B cell (primary cell): ENCODE measurements around the gene RAB7B. TPM values are rescaled to one million over a fixed set of nuclear protein-coding genes. Genes with fewer than 3 reads are reported as not detected.

ENCODE experiments used
- ATAC-seq: fragments of 200-7000 bp; cut with Tn5 transposase; one replicate; pipeline ENCODE4 v1.10.0; 2021; ENCODE audit warnings: low read depth, mild to moderate bottlenecking, moderate number of reproducible peaks, moderate library complexity
- CTCF ChIA-PET: fragments of 350-600 bp; sonication (Branson Sonifier 250); formaldehyde crosslinking; loops from one replicate; lab custom pipeline; 2021; ENCODE audit warnings: antibody characterized with exemption, inconsistent platforms; lab: Charles Lee
- POLR2A ChIA-PET: fragments of 350-600 bp; sonication (Branson Sonifier 250); formaldehyde crosslinking; loops from one replicate; lab custom pipeline; 2021; ENCODE audit warnings: antibody characterized with exemption; lab: Charles Lee
- DNase-seq: peaks from one replicate; pipeline ENCODE4 v3.0.0; 2013
- H2AFZ ChIP-seq: 2 replicates; pipeline ENCODE4 v1.6.1; 2012; ENCODE audit warnings: mild to moderate bottlenecking, low read depth, low read length; ENCODE audit not compliant: insufficient read depth, poor library complexity, severe bottlenecking
- H3K27ac ChIP-seq, 2 donors: 1 replicate in 1 of 2; 2 replicates in 1 of 2; pipeline ENCODE4 v1.5.1; 2012 to 2013; ENCODE audit warnings: low read length in 2 of 2, mild to moderate bottlenecking in 2 of 2, moderate library complexity in 1 of 2
- H3K27me3 ChIP-seq, 4 experiments: fragments of 200-600 bp in 1 of 4; sonication (generic) in 1 of 4; replicated peaks in 1 of 4; 1 replicate in 2 of 4; 2 replicates in 2 of 4; pipeline versions ENCODE4 v1.6.1 to v1.7.0; 2013 to 2016; ENCODE audit warnings: low read length in 3 of 4, mild to moderate bottlenecking in 2 of 4, mixed read lengths in 1 of 4, moderate library complexity in 1 of 4; ENCODE audit not compliant: insufficient read depth in 4 of 4, control insufficient read depth in 3 of 4; ENCODE audit errors: control extremely low read depth in 1 of 4
- H3K36me3 ChIP-seq, 2 experiments: replicated peaks in 1 of 2; 1 replicate in 1 of 2; 2 replicates in 1 of 2; pipeline versions ENCODE4 v1.6.1 to v1.7.1; 2013; ENCODE audit warnings: low read length in 1 of 2; ENCODE audit not compliant: insufficient read depth in 2 of 2, control insufficient read depth in 1 of 2; ENCODE audit errors: control extremely low read depth in 1 of 2, extremely low read depth in 1 of 2
- H3K4me1 ChIP-seq, 2 donors: fragments of 200-600 bp in 1 of 2; sonication (generic) in 1 of 2; 1 replicate in 1 of 2; 2 replicates in 1 of 2; pipeline versions ENCODE4 v1.5.1 to v1.6.1; 2013 to 2017; ENCODE audit warnings: low read length in 2 of 2; ENCODE audit not compliant: control insufficient read depth in 2 of 2, insufficient read depth in 2 of 2
- H3K4me2 ChIP-seq: replicated peaks from 2 replicates; pipeline ENCODE3; 2012; ENCODE audit warnings: mild to moderate bottlenecking, low read depth, low read length; ENCODE audit not compliant: poor library complexity, severe bottlenecking
- H3K4me3 ChIP-seq, 5 experiments: fragments of 200-600 bp in 1 of 5; sonication (generic) in 1 of 5; 1 replicate in 3 of 5; 2 replicates in 2 of 5; pipeline versions ENCODE4 v1.5.1 to v1.7.0; 2011 to 2016; ENCODE audit warnings: low read length in 4 of 5, mild to moderate bottlenecking in 4 of 5, low read depth in 2 of 5, control low read depth in 1 of 5, moderate library complexity in 1 of 5; ENCODE audit not compliant: insufficient read depth in 1 of 5; ENCODE audit errors: control extremely low read depth in 1 of 5, extremely low read depth in 1 of 5
- H3K79me2 ChIP-seq: fragments of 200-600 bp; sonication (generic); one replicate; pipeline ENCODE4 v1.6.0; 2016; ENCODE audit warnings: low read length; ENCODE audit not compliant: control insufficient read depth, insufficient read depth
- H3K9ac ChIP-seq: fragments of 200-600 bp; sonication (generic); 2 replicates; pipeline ENCODE4 v1.6.1; 2017; ENCODE audit warnings: mild to moderate bottlenecking, low read length, moderate library complexity
- H3K9me3 ChIP-seq, 3 donors: one replicate each; pipeline versions ENCODE4 v1.6.1 to v1.7.1; 2013; ENCODE audit warnings: low read length in 2 of 3; ENCODE audit not compliant: control insufficient read depth in 2 of 3, insufficient read depth in 1 of 3; ENCODE audit errors: control extremely low read depth in 1 of 3
- H4K20me1 ChIP-seq: 2 replicates; pipeline ENCODE4 v1.6.0; 2012; ENCODE audit warnings: mild to moderate bottlenecking, low read length; ENCODE audit not compliant: insufficient read depth, control insufficient read depth, poor library complexity, severe bottlenecking
- H3K27ac Mint-ChIP-seq: one replicate; pipeline ENCODE4 v1.8.0; 2021; ENCODE audit warnings: mixed read lengths
- H3K27me3 Mint-ChIP-seq: one replicate; pipeline ENCODE4 v1.8.0; 2021; ENCODE audit warnings: mixed read lengths
- H3K4me1 Mint-ChIP-seq: one replicate; pipeline ENCODE4 v1.8.0; 2021; ENCODE audit warnings: mixed read lengths
- H3K4me3 Mint-ChIP-seq: one replicate; pipeline ENCODE4 v1.8.0; 2021; ENCODE audit warnings: mixed read lengths
- H3K9me3 Mint-ChIP-seq: one replicate; pipeline ENCODE4 v1.8.0; 2022; ENCODE audit warnings: mixed read lengths; ENCODE audit not compliant: insufficient read depth
- EZH2 ChIP-seq: IDR thresholded peaks from 2 replicates; pipeline ENCODE4 v1.6.1; 2012; ENCODE audit warnings: borderline replicate concordance, low read depth, mild to moderate bottlenecking, moderate library complexity, low read length; ENCODE audit not compliant: insufficient read depth, poor library complexity, severe bottlenecking
- WGBS: methylation state at CpG from one replicate; pipeline ENCODE4 v1.1.5; 2013; ENCODE audit warnings: missing lambda C conversion rate; ENCODE audit not compliant: insufficient coverage; 5-methylcytosine and 5-hydroxymethylcytosine counted together
- intact Hi-C: fragments of 100-400 bp; cut with micrococcal nuclease; formaldehyde crosslinking; loops from one replicate; pipeline ENCODE4 v1.10.0; 2022
- polyA plus RNA-seq: library from polyadenylated mRNA; depleted of rRNA; stranded (reverse); fragments of >200 nt; gene quantifications from 2 replicates; pipeline ENCODE4 v1.2.3, GENCODE V29; 2012
- total RNA-seq, 2 donors: library from RNA; stranded (reverse); fragments of 120-200 nt in 1 of 2; gene quantifications; 1 replicate in 1 of 2; 2 replicates in 1 of 2; pipeline versions ENCODE4 v1.2.3 to v1.2.4, GENCODE V29; 2013 to 2022
- TF ChIP-seq, protein P1 (sequence below): fragments of 200-600 bp; IDR thresholded peaks from one replicate; pipeline ENCODE4 v1.8.0; 2022; ENCODE audit warnings: antibody characterized with exemption, mild to moderate bottlenecking

The RAB7B gene
- total and polyA plus RNA-seq, 2 donors (not counting 1 experiment from before 2014, with no cell fraction given) = not detected

GRCh38 chr1:206048582-206048981 is 45.4 kb upstream of the RAB7B start:
- CTCF ChIA-PET = interaction anchor here (0.6 to 9.1 kb wide), 5 partner anchors 9 to 66 kb away, joined by 3 to 122 read pairs (median 5); no protein-coding TSS in a partner anchor
- peak overlapping the region; percentile 4 for H3K4me2 ChIP-seq
- intact Hi-C loops = no loop called here
- DNase-seq (no peak), ATAC-seq (no peak)
- Mint-ChIP-seq H3K4me3 (peak overlapping the region; percentile 64), H3K27me3 (no peaks in the 10 kb centered on the region), H3K9me3 (no peaks in the 10 kb centered on the region), H3K27ac (peak overlapping the region; percentile 99), H3K4me1 (peaks cover 77% of the 10 kb centered on the region)
- H3K27ac ChIP-seq = peak overlapping the region; percentile 91 to 93
- H3K27me3 ChIP-seq = no peaks in the 10 kb centered on the region
- H3K36me3 ChIP-seq = no peaks in the 10 kb centered on the region
- no peaks in the 10 kb centered on the region for H3K9me3 ChIP-seq
- peaks cover 72 to 76% of the 10 kb centered on the region in 2 donors for H3K4me1 ChIP-seq
- TF ChIP-seq, protein P1, sequence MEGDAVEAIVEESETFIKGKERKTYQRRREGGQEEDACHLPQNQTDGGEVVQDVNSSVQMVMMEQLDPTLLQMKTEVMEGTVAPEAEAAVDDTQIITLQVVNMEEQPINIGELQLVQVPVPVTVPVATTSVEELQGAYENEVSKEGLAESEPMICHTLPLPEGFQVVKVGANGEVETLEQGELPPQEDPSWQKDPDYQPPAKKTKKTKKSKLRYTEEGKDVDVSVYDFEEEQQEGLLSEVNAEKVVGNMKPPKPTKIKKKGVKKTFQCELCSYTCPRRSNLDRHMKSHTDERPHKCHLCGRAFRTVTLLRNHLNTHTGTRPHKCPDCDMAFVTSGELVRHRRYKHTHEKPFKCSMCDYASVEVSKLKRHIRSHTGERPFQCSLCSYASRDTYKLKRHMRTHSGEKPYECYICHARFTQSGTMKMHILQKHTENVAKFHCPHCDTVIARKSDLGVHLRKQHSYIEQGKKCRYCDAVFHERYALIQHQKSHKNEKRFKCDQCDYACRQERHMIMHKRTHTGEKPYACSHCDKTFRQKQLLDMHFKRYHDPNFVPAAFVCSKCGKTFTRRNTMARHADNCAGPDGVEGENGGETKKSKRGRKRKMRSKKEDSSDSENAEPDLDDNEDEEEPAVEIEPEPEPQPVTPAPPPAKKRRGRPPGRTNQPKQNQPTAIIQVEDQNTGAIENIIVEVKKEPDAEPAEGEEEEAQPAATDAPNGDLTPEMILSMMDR = no peak
- TF ChIP-seq EZH2 = no peak
- POLR2A ChIA-PET = no interaction called here
- no peak overlapping the region for H3K4me3 ChIP-seq
- no peaks in the 10 kb centered on the region for H4K20me1 ChIP-seq
- H3K9ac ChIP-seq = no peak overlapping the region
- no peak overlapping the region for H2AFZ ChIP-seq
- peaks cover 15% of the 10 kb centered on the region for H3K79me2 ChIP-seq
- 96% methylated on average over 6 of the region's 6 CpGs for WGBS

GRCh38 chr1:206047271-206047670 is 44.1 kb upstream of the RAB7B start:
- ChIA-PET CTCF (interaction anchor here (1.5 to 9.1 kb wide), 4 partner anchors 11 to 60 kb away, joined by 3 to 122 read pairs (median 24); no protein-coding TSS in a partner anchor), POLR2A (no interaction called here)
- Mint-ChIP-seq H3K4me3 (peak overlapping the region; percentile 64), H3K27me3 (no peaks in the 10 kb centered on the region), H3K27ac (peak overlapping the region; percentile 99), H3K4me1 (peaks cover 70% of the 10 kb centered on the region), H3K9me3 (no peaks in the 10 kb centered on the region)
- TF ChIP-seq, protein P1 = no peak
- TF ChIP-seq EZH2 = no peak
- intact Hi-C loops = no loop called here
- Histone ChIP-seq H2AFZ (peak overlapping the region; percentile 41), H3K79me2 (peaks cover 23% of the 10 kb centered on the region), H3K4me1 (peaks cover 74 to 78% of the 10 kb centered on the region in 2 donors), H3K27me3 (no peaks in the 10 kb centered on the region), H3K27ac (peak overlapping the region; percentile 53 to 93), H3K9me3 (no peaks in the 10 kb centered on the region), H3K9ac (peak overlapping the region; percentile 0), H3K4me3 (peak overlapping the region in 1 of 5 experiments; percentile 17), H3K36me3 (no peaks in the 10 kb centered on the region), H4K20me1 (no peaks in the 10 kb centered on the region), H3K4me2 (peak overlapping the region; percentile 45)
- DNase-seq (no peak), ATAC-seq (no peak)
- no CpG with 5 or more reads among the region's 4 CpGs for WGBS
